DMS53 treated with DMSO at 0.1 percent for 48 hours (cell line): ENCODE results near the gene CXorf65.

ENCODE experiments used
- DNase-seq: peaks from one replicate; lab custom pipeline; 2025; ENCODE audit not compliant: unreplicated experiment; lab: John Stamatoyannopoulos, UW

CXorf65 gene

DNA sequence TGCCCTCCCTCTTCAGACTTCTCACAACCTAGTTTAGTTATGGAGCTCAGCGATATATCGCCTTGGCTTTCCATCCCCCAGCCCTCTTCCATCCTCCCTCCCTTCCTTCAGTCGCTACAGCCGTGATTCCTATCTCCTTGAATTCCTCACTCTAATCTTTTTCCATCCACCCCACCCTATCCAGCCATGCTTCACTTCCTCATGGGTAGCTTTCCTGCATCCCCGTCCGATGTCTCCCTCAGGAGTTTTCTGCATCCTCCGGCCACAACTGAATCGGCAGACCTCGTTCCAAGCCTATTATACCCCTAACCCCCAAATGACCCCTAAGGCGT is 38.9 kb downstream of the CXorf65 start:
- no peak for DNase-seq

DNA sequence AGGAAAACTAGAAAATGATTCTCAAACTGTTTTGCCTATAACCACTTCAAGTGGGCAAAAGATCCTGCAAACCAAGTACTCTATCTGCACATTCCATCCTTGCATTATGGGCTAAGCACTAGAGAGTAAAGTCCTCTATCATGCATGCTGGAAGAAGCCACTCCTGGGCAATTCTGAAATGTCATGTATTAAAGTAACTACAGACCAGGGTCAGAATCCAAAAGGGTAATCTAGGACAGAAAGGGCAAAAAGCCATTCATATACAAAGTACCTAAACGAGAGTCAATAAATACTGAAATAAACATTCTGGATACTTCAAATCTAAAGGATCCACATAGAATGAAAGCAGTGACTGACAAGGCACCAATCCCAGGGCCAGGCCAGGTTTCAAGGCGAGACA is 39.5 kb downstream of the CXorf65 start:
- no peak for DNase-seq

DNA sequence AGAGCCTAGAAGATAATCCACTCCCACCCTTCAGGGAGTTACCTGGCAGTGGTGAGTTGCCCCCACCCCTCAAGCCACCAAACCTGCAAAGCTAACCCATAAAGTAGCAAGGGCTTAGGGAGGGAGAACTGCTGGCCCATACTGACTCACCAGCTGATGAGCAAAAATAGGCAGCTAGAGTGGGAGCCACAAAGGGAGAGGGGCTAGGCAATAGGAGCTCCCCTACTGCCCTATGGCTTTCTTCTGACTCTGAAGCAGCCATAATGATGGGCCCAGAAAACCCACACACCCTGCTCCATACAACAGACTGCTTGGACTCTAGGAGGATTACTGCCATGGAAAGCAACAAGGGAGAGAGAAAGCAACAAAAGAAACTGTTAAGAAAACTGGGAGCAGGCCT is 46.4 kb downstream of the CXorf65 start:
- no peak for DNase-seq

DNA sequence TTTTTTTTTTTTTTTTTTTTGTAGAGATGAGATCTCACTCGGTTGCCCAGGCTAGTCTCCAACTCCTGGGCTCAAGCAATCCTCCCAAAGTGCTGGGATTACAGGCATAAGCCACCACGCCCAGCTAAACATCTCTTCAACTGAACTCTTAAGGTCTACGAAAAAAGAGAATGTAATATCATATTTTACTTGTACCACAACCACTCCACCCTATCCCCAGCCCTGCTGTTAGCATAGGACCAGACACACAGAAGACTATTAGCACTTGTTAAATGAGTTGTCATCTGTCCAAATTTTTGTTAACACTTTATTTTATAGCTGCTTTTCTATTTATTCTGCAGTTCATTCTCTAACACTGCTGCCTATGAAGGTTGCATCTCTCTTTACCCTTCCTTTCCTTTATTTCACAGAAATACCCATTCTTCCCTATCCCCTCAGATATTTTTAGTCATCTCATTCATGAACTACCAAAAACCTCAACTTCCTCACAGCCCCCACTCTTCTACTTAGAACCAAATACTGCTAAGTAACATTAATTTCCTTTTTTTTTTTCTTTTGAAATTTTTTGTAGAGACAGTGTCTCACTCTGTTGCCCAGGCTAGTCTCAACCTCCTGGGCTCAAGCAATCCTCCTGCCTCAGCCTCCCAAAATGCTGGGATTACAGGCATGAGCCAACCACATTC is 48.6 kb downstream of the CXorf65 start:
- no peak for DNase-seq

DNA sequence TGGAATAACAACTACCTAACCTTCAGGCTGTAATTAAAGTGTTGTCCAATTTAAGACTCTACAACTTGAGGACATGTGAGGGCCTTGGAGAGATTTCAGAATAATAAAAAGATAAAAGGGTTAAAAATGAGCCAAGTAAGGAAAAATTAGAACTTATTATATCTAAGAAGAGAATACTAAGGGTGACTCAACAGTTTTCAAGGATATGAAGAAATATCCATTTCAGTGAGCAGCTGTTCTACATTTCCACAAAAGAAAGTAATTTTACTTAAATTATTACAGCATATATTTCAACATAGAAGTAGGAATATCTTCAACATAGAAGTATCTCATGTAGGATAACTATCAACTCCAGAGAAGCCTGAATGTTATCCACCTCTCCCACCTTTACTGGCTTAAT is 49.7 kb downstream of the CXorf65 start:
- DNase-seq, result no peak
